Nephron (organoid): ENCODE results near the gene TBC1D9.
"Not testable (repeated sequence)": the region's sequence is repeated elsewhere in the genome, so short reads cannot be mapped to it uniquely, and the experiment has no call there.

Source experiments
- H3K27ac Mint-ChIP-seq, 3 experiments: 2 replicates each; pipeline ENCODE4 v1.8.0; 2020; ENCODE audit warnings: mixed read lengths in 3 of 3, mild to moderate bottlenecking in 2 of 3, moderate library complexity in 1 of 3
- H3K27me3 Mint-ChIP-seq: 2 replicates; pipeline ENCODE4 v1.8.0; 2021; ENCODE audit warnings: low read depth, mild to moderate bottlenecking, moderate library complexity, mixed read lengths
- H3K36me3 Mint-ChIP-seq: 2 replicates; pipeline ENCODE4 v1.8.0; 2020; ENCODE audit warnings: low read depth, mixed read lengths
- H3K4me1 Mint-ChIP-seq: 2 replicates; pipeline ENCODE4 v1.8.0; 2020; ENCODE audit warnings: mixed read lengths
- H3K4me3 Mint-ChIP-seq, 3 experiments: 2 replicates each; pipeline ENCODE4 v1.8.0; 2020; ENCODE audit warnings: mild to moderate bottlenecking in 3 of 3, mixed read lengths in 3 of 3, moderate library complexity in 2 of 3
- H3K9me3 Mint-ChIP-seq: 2 replicates; pipeline ENCODE4 v1.8.0; 2020; ENCODE audit warnings: mixed read lengths
- CTCF ChIP-seq, 3 experiments: fragments of 200-600 bp; sonication (generic); IDR thresholded peaks; one replicate each; pipeline ENCODE4 v1.5.0; 2021; ENCODE audit warnings: antibody characterized with exemption in 3 of 3; ENCODE audit not compliant: unreplicated experiment in 3 of 3

The TBC1D9 gene

DNA sequence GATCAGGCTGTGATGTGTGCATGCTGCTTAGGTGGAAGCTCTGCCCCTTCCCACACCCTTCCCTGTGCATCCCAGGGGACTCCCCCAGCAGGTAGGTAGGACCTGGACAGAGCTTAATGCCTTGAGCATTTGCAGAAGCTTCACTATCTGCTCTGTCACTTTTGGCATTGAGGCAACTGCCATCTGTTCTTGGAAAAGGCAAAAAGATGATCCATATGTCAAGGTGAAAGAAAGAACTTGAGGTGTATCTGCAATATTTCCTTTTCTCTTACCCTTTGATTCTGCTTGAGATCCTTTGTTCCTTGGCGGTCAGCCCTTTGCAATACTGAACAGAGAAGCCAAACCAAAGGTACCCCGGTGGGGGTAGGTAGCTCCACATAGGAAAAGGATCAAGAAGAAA, 37.1 kb upstream of the TBC1D9 start:
- Mint-ChIP-seq H3K4me3 (no peak overlapping the region), H3K4me1 (no peaks in the 10 kb centered on the region), H3K9me3 (peaks cover 2% of the 10 kb centered on the region), H3K27ac (no peak overlapping the region), H3K27me3 (peaks cover 14% of the 10 kb centered on the region), H3K36me3 (no peaks in the 10 kb centered on the region)
- no peak for TF ChIP-seq CTCF (IDR thresholded peaks at IDR 0.05; ENCODE audit: unreplicated experiment in 3 of 3)

DNA sequence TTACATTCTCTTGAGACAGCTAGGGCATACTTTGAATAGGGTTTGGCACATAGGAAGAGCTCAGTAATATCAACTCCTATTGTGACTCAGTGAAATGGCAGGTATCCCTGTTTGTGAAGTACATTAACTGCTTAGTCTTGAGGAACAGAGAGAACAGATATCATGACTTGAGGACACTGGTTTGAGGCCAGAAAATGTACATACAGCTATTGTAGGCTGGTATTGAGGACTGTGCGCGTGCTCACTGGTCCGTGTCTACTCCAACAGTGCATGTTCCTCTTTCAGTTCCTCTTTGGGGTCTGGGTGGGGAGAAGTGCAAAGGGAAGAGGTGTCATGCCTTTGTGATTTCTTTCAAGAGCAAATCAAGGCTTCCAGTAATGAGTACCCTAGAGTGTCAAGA, 34.6 kb upstream of the TBC1D9 start:
- Mint-ChIP-seq H3K27ac (no peak overlapping the region), H3K27me3 (peaks cover 4% of the 10 kb centered on the region), H3K9me3 (peaks cover 8% of the 10 kb centered on the region), H3K4me1 (no peaks in the 10 kb centered on the region), H3K36me3 (no peaks in the 10 kb centered on the region), H3K4me3 (no peak overlapping the region)
- no peak for TF ChIP-seq CTCF (IDR thresholded peaks at IDR 0.05; ENCODE audit: unreplicated experiment in 3 of 3)

- Mint-ChIP-seq H3K27me3 (peaks cover 4% of the 10 kb centered on the region), H3K4me1 (no peaks in the 10 kb centered on the region), H3K27ac (no peak overlapping the region), H3K9me3 (peaks cover 8% of the 10 kb centered on the region), H3K4me3 (no peak overlapping the region), H3K36me3 (no peaks in the 10 kb centered on the region)
- TF ChIP-seq CTCF (IDR thresholded peaks at IDR 0.05; ENCODE audit: unreplicated experiment in 3 of 3), result no peak
Measured at GRCh38 chr4:140790171-140790570, 34.0 kb upstream of the TBC1D9 start.

GRCh38 chr4:140789759-140790158, 33.6 kb upstream of the TBC1D9 start:
- H3K4me1 Mint-ChIP-seq, result no peaks in the 10 kb centered on the region
- H3K27me3 Mint-ChIP-seq, result peaks cover 4% of the 10 kb centered on the region
- no peaks in the 10 kb centered on the region for H3K36me3 Mint-ChIP-seq
- no peak overlapping the region for H3K4me3 Mint-ChIP-seq
- no peak overlapping the region for H3K27ac Mint-ChIP-seq
- no peak for TF ChIP-seq CTCF (IDR thresholded peaks at IDR 0.05; ENCODE audit: unreplicated experiment in 3 of 3)
- peaks cover 8% of the 10 kb centered on the region for H3K9me3 Mint-ChIP-seq

DNA sequence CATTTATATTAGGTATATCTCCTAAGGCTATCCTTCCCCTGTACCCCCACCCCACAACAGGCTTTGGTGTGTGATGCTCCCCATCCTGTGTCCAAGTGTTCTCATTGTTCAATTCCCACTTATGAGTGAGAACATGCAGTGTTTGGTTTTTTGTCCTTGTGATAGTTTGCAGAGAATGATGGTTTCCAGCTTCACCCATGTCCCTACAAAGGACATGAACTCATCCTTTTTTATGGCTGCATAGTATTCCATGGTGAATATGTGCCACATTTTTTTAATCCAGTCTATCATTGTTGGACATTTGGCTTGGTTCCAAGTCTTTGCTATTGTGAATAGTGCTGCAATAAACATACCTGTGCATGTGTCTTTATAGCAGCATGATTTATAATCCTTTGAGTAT, 26.6 kb upstream of the TBC1D9 start:
- Mint-ChIP-seq H3K27me3 (peaks cover 10% of the 10 kb centered on the region), H3K9me3 (peaks cover 16% of the 10 kb centered on the region)
- H3K36me3 Mint-ChIP-seq, H3K4me1 Mint-ChIP-seq, H3K4me3 Mint-ChIP-seq, H3K27ac Mint-ChIP-seq: not testable (repeated sequence)

DNA sequence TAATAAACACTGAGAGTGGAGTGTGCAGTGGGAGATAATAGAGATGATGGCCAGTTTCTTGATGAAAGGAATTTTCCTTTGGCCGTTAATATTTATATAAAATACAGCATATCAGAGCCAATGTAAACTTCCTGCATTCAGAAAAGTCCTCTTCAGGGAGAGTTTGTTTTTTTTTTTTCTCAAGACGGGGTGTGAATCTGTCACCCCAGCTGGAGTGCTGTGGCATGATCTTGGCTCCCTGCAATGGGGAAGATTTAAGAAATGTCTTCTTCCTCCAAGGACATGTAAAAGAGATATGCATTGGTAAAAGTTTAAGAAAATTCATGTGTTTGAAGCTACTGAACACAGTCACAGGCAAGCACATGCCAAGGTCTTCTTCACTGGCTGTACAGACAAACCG, 25.4 kb upstream of the TBC1D9 start:
- H3K4me3 Mint-ChIP-seq, result no peak overlapping the region
- H3K9me3 Mint-ChIP-seq, result peaks cover 13% of the 10 kb centered on the region
- peaks cover 10% of the 10 kb centered on the region for H3K27me3 Mint-ChIP-seq
- peaks cover 6% of the 10 kb centered on the region for H3K4me1 Mint-ChIP-seq
- H3K36me3 Mint-ChIP-seq, result no peaks in the 10 kb centered on the region
- H3K27ac Mint-ChIP-seq, result no peak overlapping the region
- no peak for TF ChIP-seq CTCF (IDR thresholded peaks at IDR 0.05; ENCODE audit: unreplicated experiment in 3 of 3)
